Measurements from ENCODE around the gene ZNF655.

DNA sequence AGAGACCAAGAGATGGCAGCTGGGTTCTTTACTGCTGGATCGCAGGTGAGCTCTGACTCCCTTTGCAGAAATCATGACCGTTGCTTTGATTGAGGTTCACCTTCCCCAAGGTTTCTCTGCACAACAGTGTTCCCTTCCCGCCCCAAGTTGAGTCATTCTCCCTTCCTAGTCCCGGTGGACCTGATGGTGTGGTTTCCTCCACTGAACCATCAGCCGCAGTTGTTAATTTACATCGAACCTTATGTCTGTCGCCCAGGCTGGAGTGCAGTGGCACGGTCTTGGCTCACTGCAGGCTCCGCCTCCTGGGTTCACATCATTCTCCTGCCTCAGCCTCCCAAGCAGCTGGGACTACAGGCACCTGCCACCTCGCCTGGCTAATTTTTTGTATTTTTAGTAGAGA is 64.2 kb downstream of the ZNF655 start:
- TF ChIP-seq, protein P1, sequence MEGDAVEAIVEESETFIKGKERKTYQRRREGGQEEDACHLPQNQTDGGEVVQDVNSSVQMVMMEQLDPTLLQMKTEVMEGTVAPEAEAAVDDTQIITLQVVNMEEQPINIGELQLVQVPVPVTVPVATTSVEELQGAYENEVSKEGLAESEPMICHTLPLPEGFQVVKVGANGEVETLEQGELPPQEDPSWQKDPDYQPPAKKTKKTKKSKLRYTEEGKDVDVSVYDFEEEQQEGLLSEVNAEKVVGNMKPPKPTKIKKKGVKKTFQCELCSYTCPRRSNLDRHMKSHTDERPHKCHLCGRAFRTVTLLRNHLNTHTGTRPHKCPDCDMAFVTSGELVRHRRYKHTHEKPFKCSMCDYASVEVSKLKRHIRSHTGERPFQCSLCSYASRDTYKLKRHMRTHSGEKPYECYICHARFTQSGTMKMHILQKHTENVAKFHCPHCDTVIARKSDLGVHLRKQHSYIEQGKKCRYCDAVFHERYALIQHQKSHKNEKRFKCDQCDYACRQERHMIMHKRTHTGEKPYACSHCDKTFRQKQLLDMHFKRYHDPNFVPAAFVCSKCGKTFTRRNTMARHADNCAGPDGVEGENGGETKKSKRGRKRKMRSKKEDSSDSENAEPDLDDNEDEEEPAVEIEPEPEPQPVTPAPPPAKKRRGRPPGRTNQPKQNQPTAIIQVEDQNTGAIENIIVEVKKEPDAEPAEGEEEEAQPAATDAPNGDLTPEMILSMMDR (IDR thresholded peaks at IDR 0.05), result no peak
- no peak for TF ChIP-seq ZFX (IDR thresholded peaks at IDR 0.05; ENCODE audit: borderline replicate concordance)

All from 22Rv1 (cell line).